Aorta (tissue), 5 donors: Measurements from ENCODE around the gene TRIM14. TPM values are rescaled to one million over a fixed set of nuclear protein-coding genes. Genes with fewer than 3 reads are reported as not detected.
A peak's percentile ranks its signal among the peaks of the same experiment; 100 is the strongest.

Source experiments
- ATAC-seq: fragments of 200-7000 bp; cut with Tn5 transposase; one replicate; pipeline ENCODE4 v1.9.1; 2022; ENCODE audit warnings: moderate library complexity; ENCODE audit not compliant: low FRiP score
- DNase-seq, 2 donors: peaks; one replicate each; pipeline ENCODE4 v3.0.0-alpha.2; 2020
- H3K27ac ChIP-seq, 2 donors: one replicate each; pipeline ENCODE4 v1.5.1; 2013; ENCODE audit warnings: low read length in 2 of 2, mild to moderate bottlenecking in 2 of 2, moderate library complexity in 2 of 2, control low read depth in 1 of 2, inconsistent platforms in 1 of 2, low read depth in 1 of 2
- H3K27me3 ChIP-seq, 2 donors: one replicate each; pipeline ENCODE4 v1.6.1; 2013; ENCODE audit warnings: control low read depth in 1 of 2, low read length in 1 of 2, mild to moderate bottlenecking in 1 of 2, moderate library complexity in 1 of 2; ENCODE audit not compliant: insufficient read depth in 2 of 2, control insufficient read depth in 1 of 2
- H3K36me3 ChIP-seq, 2 donors: one replicate each; pipeline ENCODE4 v1.6.1; 2013; ENCODE audit warnings: control low read depth in 1 of 2, low read length in 1 of 2, mild to moderate bottlenecking in 1 of 2; ENCODE audit not compliant: insufficient read depth in 2 of 2, control insufficient read depth in 1 of 2
- H3K4me1 ChIP-seq, 2 donors: one replicate each; pipeline ENCODE4 v1.6.1; 2013; ENCODE audit warnings: low read length in 2 of 2, control low read depth in 1 of 2, mild to moderate bottlenecking in 1 of 2, moderate library complexity in 1 of 2; ENCODE audit not compliant: insufficient read depth in 2 of 2, control insufficient read depth in 1 of 2
- H3K4me3 ChIP-seq, 2 donors: one replicate each; pipeline ENCODE4 v1.5.1; 2013; ENCODE audit warnings: low read length in 2 of 2, control low read depth in 1 of 2, mild to moderate bottlenecking in 1 of 2
- H3K9me3 ChIP-seq: one replicate; pipeline ENCODE4 v1.6.1; 2013; ENCODE audit warnings: mild to moderate bottlenecking, low read length; ENCODE audit not compliant: control insufficient read depth
- WGBS, 2 donors: extraction: QIAGEN DNeasy Blood & Tissue Kit; methylation state at CpG; one replicate each; pipeline ENCODE4 v1.1.7; 2013; 5-methylcytosine and 5-hydroxymethylcytosine counted together
- intact Hi-C, 2 donors: fragments of 100-400 bp; cut with DNase I; formaldehyde crosslinking; loops; one replicate each; pipeline versions ENCODE4 v1.14.2 to v1.15.0; 2022
- polyA plus RNA-seq, 2 donors: library from polyadenylated mRNA; stranded (reverse); fragments of 200-250 nt; gene quantifications; one replicate each; pipeline ENCODE4 v1.2.3, GENCODE V29; 2013
- total RNA-seq, 2 donors: library from RNA; stranded (reverse); fragmentation: NEBNext Ultra II Directional; extraction: Animal tissue kit (Norgen Biotek cat#: 25700); gene quantifications; one replicate each; pipeline ENCODE4 v1.2.1, GENCODE V29; 2021
- donor health status: healthy with polysubstance abuse.
- donor health status: Bipolar disorder and iron deficiency.
- donor health status: DM: no; HTN: no; CAD: no.
- donor health status: DM: no; HTN: no; CAD: no.
- donor health status: DM: yes; HTN: yes; CAD: no.

Gene TRIM14
- total and polyA plus RNA-seq, 4 donors: 1.5 to 17.6 (median 7.1) TPM

GRCh38 chr9:98047002-98047401 lies 72.0 kb downstream of the TRIM14 start:
- Histone ChIP-seq H3K27me3 (no peaks in the 10 kb centered on the region), H3K4me3 (no peak overlapping the region), H3K4me1 (no peaks in the 10 kb centered on the region), H3K36me3 (no peaks in the 10 kb centered on the region), H3K9me3 (no peaks in the 10 kb centered on the region), H3K27ac (no peak overlapping the region)
- ATAC-seq (no peak), DNase-seq (no peak)
- 83 to 85% methylated on average over 5 of the region's 5 CpGs for WGBS, 2 donors
- intact Hi-C loops: no loop called here

DNA sequence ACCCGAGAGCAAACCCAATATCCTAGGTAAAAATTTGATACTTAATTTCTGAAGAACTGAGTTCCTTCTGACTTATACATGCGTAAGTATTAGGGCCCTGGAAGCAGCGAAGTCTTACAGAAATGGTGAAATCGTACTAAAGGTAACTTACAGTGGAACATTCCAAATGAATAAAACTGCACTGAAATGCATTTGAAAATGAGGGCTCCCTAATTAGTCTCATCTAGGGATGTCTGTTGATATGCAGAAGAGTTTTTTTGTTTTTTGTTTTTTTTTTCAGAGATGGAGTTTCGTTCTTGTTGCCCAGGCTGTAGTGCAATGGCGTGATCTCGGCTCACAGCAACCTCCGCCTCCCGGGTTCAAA lies 72.9 kb downstream of the TRIM14 start:
- Histone ChIP-seq H3K27ac (no peak overlapping the region), H3K27me3 (no peaks in the 10 kb centered on the region), H3K9me3 (no peaks in the 10 kb centered on the region), H3K4me3 (no peak overlapping the region), H3K4me1 (no peaks in the 10 kb centered on the region), H3K36me3 (no peaks in the 10 kb centered on the region)
- WGBS, 2 donors: 96 to 97% methylated on average over 9 of the region's 9 CpGs
- ATAC-seq (no peak), DNase-seq (no peak)
- intact Hi-C loops: no loop called here

DNA sequence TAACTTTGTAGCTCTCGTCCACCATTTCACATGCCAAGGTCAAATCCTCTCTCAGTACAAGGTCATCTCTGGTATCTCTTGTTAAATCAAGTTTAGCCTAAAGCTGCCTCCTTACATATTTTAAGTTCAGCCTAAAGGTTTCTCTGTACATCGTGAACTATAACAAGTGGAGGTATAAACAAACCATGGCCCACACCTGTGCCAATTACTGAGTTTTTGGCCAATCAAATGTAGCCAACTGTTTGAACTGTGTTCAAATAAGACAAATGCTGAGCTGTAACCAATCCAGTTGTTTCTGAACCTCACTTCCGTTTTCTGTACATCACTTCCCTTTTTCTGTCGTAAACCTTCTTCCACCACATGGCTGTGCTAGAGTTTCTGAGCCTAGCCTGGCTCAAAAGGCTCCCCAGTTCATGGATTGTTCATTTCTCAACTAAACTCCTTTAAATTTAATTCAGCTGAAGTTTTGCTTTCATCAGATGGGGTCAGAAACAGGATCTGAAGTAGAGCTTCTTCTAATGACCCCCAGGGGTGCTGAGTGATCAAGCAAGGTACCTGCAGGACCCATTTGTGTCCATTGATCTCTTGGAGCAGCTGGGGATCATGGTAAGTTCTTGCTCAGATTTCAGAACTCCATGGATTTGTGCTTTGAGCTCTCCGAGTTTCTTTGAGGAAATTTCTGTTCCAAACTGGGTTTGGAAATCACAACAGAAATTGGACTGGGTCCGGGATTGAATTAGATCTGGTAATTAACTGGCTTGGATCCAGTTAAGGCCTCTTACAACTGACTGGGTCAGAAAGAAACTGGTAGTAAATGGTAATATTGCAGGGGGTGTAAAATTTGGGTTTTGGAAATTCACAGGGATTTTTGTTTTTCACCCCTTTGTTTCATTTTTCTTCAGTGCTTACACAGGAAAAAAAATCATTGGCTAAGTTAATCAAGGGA lies 73.5 kb downstream of the TRIM14 start:
- ATAC-seq (no peak), DNase-seq (no peak)
- intact Hi-C loops: no loop called here
- no peaks in the 10 kb centered on the region for H3K27me3 ChIP-seq
- no peaks in the 10 kb centered on the region for H3K36me3 ChIP-seq
- no peaks in the 10 kb centered on the region for H3K9me3 ChIP-seq
- no peak overlapping the region for H3K27ac ChIP-seq
- WGBS, 2 donors: 73 to 79% methylated on average over 6 of the region's 6 CpGs
- H3K4me3 ChIP-seq: no peak overlapping the region
- no peaks in the 10 kb centered on the region for H3K4me1 ChIP-seq

- Histone ChIP-seq H3K4me3 (no peak overlapping the region), H3K36me3 (no peaks in the 10 kb centered on the region), H3K9me3 (no peaks in the 10 kb centered on the region), H3K27ac (no peak overlapping the region), H3K4me1 (no peaks in the 10 kb centered on the region), H3K27me3 (no peaks in the 10 kb centered on the region)
- DNase-seq: no peak
- no peak for ATAC-seq
- intact Hi-C loops: no loop called here
- WGBS, 2 donors: 80 to 86% methylated on average over 5 of the region's 5 CpGs
Measured at GRCh38 chr9:98043915-98044314, 75.1 kb downstream of the TRIM14 start.

- intact Hi-C loops: no loop called here
- ATAC-seq (no peak), DNase-seq (no peak)
- H3K4me1 ChIP-seq: no peaks in the 10 kb centered on the region
- no peaks in the 10 kb centered on the region for H3K36me3 ChIP-seq
- no peaks in the 10 kb centered on the region for H3K9me3 ChIP-seq
- no peak overlapping the region for H3K27ac ChIP-seq
- no peaks in the 10 kb centered on the region for H3K27me3 ChIP-seq
- 93 to 98% methylated on average over 6 of the region's 6 CpGs for WGBS, 2 donors
- H3K4me3 ChIP-seq: no peak overlapping the region
Measured at GRCh38 chr9:98040212-98040611, 78.8 kb downstream of the TRIM14 start.

DNA sequence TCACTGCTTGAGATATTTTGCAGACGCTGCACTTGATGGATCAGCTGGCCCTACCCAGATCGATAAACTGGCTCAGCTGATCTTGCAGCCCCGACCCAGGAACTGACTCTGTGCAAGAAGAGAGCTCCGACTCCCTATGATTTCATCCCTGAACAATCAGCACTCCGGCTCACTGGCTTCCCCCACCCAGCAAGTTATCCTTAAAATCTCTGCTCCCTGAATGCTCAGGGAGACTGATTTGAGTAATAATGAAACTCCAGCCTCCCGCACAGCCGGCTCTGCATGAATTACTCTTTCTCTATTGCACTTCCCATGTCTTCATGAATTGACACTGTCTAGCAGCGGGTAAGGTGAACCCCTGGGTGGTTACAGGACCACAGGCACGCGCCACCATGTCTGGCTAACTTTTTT lies 79.4 kb downstream of the TRIM14 start:
- DNase-seq: no peak
- no peak for ATAC-seq
- no peaks in the 10 kb centered on the region for H3K27me3 ChIP-seq
- no peaks in the 10 kb centered on the region for H3K36me3 ChIP-seq
- intact Hi-C loops: loop anchor here in 1 of 2 donors (5.0 kb wide), 1 partner anchor 52 kb away; no protein-coding TSS in a partner anchor
- no peaks in the 10 kb centered on the region for H3K9me3 ChIP-seq
- WGBS, 2 donors: 72 to 74% methylated on average over 10 of the region's 10 CpGs
- H3K4me1 ChIP-seq: no peaks in the 10 kb centered on the region
- no peak overlapping the region for H3K27ac ChIP-seq
- no peak overlapping the region for H3K4me3 ChIP-seq

GRCh38 chr9:98038958-98039357 lies 80.1 kb downstream of the TRIM14 start:
- DNase-seq (no peak), ATAC-seq (no peak)
- Histone ChIP-seq H3K4me1 (no peaks in the 10 kb centered on the region), H3K4me3 (no peak overlapping the region), H3K27ac (no peak overlapping the region), H3K27me3 (no peaks in the 10 kb centered on the region), H3K9me3 (no peaks in the 10 kb centered on the region), H3K36me3 (no peaks in the 10 kb centered on the region)
- WGBS, 2 donors: 73 to 74% methylated on average over 8 of the region's 8 CpGs
- intact Hi-C loops: loop anchor here in 1 of 2 donors (5.0 kb wide), 1 partner anchor 52 kb away; no protein-coding TSS in a partner anchor

DNA sequence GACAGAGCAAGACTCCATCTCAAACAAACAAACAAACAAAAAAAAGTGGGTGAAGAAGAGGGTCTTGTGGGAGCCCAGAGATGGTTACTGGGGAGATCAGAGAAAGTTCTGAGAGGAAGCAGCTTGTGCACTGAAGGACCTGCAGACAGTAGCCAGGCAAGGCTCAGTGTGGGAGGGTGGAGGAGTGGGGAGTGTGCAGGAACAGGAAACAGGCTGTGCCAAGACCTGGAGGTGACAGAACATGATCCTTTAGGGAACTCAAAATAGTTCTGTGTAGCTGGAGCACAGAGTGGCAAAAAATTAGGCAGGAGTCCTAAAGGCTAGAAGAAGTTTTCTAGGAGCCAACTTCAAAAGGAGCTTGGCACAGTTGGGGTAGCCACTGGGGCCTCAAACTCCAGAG lies 81.7 kb downstream of the TRIM14 start:
- DNase-seq (peak in 1 of 2 donors; percentile 55), ATAC-seq (no peak)
- Histone ChIP-seq H3K36me3 (no peaks in the 10 kb centered on the region), H3K27ac (peak overlapping the region in 1 of 2 donors; percentile 9), H3K27me3 (no peaks in the 10 kb centered on the region), H3K4me1 (no peaks in the 10 kb centered on the region), H3K9me3 (no peaks in the 10 kb centered on the region), H3K4me3 (no peak overlapping the region)
- intact Hi-C loops: loop anchor here in 1 of 2 donors (5.0 kb wide), 1 partner anchor 50 kb away; no protein-coding TSS in a partner anchor
